SK-N-MC (cell line): ENCODE measurements around the gene ERC2.

Experiments
- EZH2 ChIP-seq: fragments of 200-600 bp; sonication (generic); IDR thresholded peaks from one replicate; pipeline ENCODE4 v1.6.1; 2017; ENCODE audit warnings: antibody characterized with exemption
- POLR2AphosphoS5 ChIP-seq: IDR thresholded peaks from 2 replicates; pipeline ENCODE4 v1.6.1; 2012; ENCODE audit warnings: mild to moderate bottlenecking, low read depth, low read length, borderline replicate concordance

- no peak for TF ChIP-seq EZH2
- TF ChIP-seq POLR2AphosphoS5, result no peak
Observed at GRCh38 chr3:56053727-56054126, 414.5 kb downstream of the ERC2 start.
